GM12864 (cell line): ENCODE measurements around the gene IGFBP7.

Source experiments
- DNase-seq: peaks from one replicate; pipeline ENCODE4 v3.0.0-alpha.2; 2011; ENCODE audit warnings: low read depth
- H3K4me3 ChIP-seq: 2 replicates; pipeline ENCODE4 v1.5.1; 2011; ENCODE audit warnings: mild to moderate bottlenecking, low read depth, low read length, control low read depth
- TF ChIP-seq, protein P1 (sequence below): IDR thresholded peaks from 2 replicates; pipeline ENCODE4 v1.5.1; 2011; ENCODE audit warnings: low read depth, mild to moderate bottlenecking, moderate library complexity, low read length, control low read depth, inconsistent platforms; ENCODE audit errors: missing control alignments

IGFBP7 gene

DNA sequence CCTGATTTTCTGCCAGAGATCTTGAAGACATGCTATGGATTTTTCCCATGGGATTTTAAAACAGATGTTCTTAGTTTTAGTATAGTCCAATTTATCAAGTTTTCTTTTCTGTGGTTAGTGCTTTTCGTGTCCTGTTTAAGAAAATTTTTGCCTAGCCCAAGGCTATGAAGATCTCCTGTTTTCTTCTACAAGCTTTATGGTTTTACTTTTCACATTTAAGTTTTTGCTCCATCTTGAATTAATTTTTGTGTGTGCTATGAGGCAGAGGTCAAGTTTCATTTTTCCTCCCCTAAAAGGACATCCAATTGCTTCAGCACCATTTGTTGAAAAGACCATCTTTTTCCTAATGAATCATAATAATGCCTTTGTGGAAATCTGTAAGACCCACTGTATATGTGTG is 65.9 kb downstream of the IGFBP7 start:
- no peak for DNase-seq
- TF ChIP-seq, protein P1, sequence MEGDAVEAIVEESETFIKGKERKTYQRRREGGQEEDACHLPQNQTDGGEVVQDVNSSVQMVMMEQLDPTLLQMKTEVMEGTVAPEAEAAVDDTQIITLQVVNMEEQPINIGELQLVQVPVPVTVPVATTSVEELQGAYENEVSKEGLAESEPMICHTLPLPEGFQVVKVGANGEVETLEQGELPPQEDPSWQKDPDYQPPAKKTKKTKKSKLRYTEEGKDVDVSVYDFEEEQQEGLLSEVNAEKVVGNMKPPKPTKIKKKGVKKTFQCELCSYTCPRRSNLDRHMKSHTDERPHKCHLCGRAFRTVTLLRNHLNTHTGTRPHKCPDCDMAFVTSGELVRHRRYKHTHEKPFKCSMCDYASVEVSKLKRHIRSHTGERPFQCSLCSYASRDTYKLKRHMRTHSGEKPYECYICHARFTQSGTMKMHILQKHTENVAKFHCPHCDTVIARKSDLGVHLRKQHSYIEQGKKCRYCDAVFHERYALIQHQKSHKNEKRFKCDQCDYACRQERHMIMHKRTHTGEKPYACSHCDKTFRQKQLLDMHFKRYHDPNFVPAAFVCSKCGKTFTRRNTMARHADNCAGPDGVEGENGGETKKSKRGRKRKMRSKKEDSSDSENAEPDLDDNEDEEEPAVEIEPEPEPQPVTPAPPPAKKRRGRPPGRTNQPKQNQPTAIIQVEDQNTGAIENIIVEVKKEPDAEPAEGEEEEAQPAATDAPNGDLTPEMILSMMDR, result no peak
- no peak overlapping the region for H3K4me3 ChIP-seq

DNA sequence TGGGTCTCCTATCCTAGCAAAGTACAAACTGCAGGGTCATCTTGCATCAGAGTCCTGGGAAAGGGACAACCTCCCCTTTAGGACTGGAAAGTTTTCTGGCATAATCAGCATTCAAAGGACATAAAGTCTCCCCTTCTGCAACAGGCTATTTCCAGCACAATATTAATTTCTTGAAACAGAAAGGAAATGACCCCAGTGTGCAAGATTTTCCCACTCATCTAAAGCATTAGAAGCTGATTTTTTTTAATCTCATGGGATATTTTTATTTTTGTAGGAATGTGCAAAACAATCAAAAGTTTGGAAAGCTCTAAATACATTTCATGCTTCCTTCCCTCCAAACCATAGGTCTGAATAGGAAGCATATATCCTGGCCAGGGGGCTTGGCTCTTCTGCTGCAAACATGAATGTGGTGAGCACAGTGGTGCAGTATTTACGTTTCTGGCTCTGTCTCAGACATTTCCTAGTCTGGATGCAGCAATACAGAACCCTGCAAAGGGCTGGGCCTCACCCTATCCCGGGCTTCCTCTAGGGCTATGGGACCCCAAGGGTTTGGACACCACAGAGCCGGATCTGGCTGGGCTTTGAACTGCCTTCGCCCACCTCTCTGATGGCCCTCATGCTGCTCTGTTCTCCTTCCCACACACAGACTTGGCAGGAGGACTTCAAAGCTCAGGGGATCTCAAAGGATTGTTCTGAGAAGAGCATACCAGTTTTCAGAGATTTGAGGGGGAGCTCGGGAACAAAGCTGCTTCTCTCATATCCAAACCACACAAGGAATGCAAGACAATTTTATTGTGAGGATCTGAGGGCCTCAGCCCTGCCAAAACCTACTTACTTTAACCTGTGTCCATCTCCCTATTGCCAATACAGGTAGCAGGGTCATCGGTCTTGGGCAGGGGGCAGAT is 66.6 kb downstream of the IGFBP7 start:
- H3K4me3 ChIP-seq, result no peak overlapping the region
- TF ChIP-seq, protein P1, result no peak
- DNase-seq, result no peak

GRCh38 chr4:57042711-57043169 is 67.4 kb downstream of the IGFBP7 start:
- no peak for DNase-seq
- H3K4me3 ChIP-seq, result no peak overlapping the region
- TF ChIP-seq, protein P1, result no peak

DNA sequence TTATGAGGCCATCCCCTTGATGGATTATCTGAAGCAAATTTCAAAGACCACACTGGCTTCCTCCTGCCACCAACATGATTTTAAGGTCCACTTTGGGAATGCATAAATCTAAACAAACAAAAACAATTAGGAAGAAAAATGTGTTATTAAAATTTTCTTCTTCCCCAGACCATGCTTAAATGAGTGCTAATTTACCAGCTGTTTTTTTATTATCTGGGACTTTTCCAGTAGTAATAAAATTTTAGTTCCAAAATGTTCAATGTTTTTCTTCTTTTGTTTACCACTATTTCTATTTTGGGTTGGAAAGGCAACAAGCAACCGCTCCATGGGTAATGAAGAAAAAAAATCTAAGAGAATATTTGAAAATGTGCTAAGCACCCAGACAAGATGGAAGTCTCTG is 69.2 kb downstream of the IGFBP7 start:
- no peak for DNase-seq
- H3K4me3 ChIP-seq, result no peak overlapping the region
- TF ChIP-seq, protein P1, result no peak

DNA sequence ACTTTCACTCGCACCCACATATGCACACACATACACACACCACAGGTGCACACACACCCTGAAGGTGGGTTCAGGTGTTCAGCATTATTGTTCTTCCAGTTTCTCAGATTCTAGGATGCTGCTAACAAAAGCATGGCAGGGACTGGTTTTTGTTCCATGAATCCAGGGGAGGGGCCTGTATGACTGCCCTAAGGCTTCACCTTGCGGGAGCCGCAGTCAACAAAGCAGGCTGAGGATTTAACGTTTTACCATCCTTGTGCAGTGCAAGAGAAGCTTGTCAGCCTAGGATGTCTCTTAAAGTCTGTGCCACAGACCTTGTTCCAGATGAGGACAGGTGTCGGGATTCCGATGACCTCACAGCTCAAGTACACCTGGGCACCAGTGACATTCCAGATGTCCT is 69.7 kb downstream of the IGFBP7 start:
- TF ChIP-seq, protein P1, result no peak
- no peak overlapping the region for H3K4me3 ChIP-seq
- no peak for DNase-seq

GRCh38 chr4:57039345-57039744 is 70.8 kb downstream of the IGFBP7 start:
- H3K4me3 ChIP-seq, result no peak overlapping the region
- no peak for DNase-seq
- TF ChIP-seq, protein P1, result no peak

DNA sequence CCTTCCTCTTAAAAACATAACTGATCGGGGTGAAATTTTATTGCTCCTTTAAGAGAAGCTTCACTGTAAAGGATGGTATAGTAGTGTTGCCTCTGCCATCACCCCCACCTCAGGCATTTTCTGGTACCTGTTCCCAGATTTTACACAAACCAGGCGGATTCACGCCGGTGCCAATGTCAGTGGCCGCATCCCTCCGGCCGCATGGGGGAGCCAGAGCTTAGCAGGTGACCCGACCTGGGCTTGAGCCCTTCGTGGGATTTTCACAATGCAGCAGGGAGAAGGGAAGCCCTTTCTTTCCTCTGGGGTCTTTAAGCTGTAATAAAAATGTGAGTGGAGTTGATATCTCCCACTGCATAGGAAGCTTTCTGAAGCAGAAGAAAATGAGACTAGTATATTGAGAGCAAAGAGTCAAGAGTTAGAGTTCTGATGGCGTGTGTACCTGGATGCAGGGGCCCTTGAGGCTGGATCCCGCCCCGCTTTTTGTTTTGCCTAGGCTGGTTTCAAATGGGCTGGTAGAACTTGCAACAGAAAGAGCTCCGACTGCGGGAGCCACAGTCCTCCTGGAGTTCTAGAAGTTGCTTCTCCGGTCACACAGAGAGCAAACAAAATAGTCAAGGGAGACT is 72.1 kb downstream of the IGFBP7 start:
- TF ChIP-seq, protein P1, result peak; percentile 82
- DNase-seq, result no peak
- H3K4me3 ChIP-seq, result no peak overlapping the region
